Measurements from ENCODE around the gene NEK10. TPM values are rescaled to one million over a fixed set of nuclear protein-coding genes. Genes with fewer than 3 reads are reported as not detected.
"Not testable (repeated sequence)": the region's sequence is repeated elsewhere in the genome, so short reads cannot be mapped to it uniquely, and the experiment has no call there.

The NEK10 gene
- total RNA-seq, 2 experiments from 2014 or later, result 0.29 to 0.58 TPM

- H3K27ac Mint-ChIP-seq, result no peak overlapping the region
- CTCF ChIA-PET, result interaction anchor here (1.2 kb wide), 1 partner anchor 159 kb away, joined by 5 read pairs; no protein-coding TSS in a partner anchor
Observed at GRCh38 chr3:27293939-27294338, 75.2 kb downstream of the NEK10 start.

GRCh38 chr3:27290760-27291159, 78.4 kb downstream of the NEK10 start:
- ChIA-PET CTCF (interaction anchor here (1.2 kb wide), 1 partner anchor 13 kb away, joined by 3 read pairs; no protein-coding TSS in a partner anchor), POLR2A (no interaction called here)
- H3K27me3 Mint-ChIP-seq, result no peaks in the 10 kb centered on the region
- H3K9me3 Mint-ChIP-seq, result no peaks in the 10 kb centered on the region
- no peak for ATAC-seq
- no peak overlapping the region for H3K27ac Mint-ChIP-seq
- H3K36me3 Mint-ChIP-seq (ENCODE audit: low read depth), result no peaks in the 10 kb centered on the region
- no peaks in the 10 kb centered on the region for H3K4me1 Mint-ChIP-seq (ENCODE audit: low read depth)
- no peak overlapping the region for H3K4me3 Mint-ChIP-seq
- intact Hi-C loops (cut with micrococcal nuclease), result no loop called here
- no peak for DNase-seq
- no peak for TF ChIP-seq CTCF (IDR thresholded peaks at IDR 0.05)

More at GRCh38 chr3:27293939-27294338, 75.2 kb downstream of the NEK10 start:
- POLR2A ChIA-PET, result no interaction called here
- Mint-ChIP-seq H3K36me3 (ENCODE audit: low read depth) (no peaks in the 10 kb centered on the region), H3K27me3 (no peaks in the 10 kb centered on the region), H3K4me3 (no peak overlapping the region), H3K4me1 (ENCODE audit: low read depth) (no peaks in the 10 kb centered on the region), H3K9me3 (no peaks in the 10 kb centered on the region)
- intact Hi-C loops (cut with micrococcal nuclease), result no loop called here
- TF ChIP-seq CTCF (IDR thresholded peaks at IDR 0.05), result no peak
- ATAC-seq, result no peak
- DNase-seq, result no peak

GRCh38 chr3:27289769-27290413, 79.3 kb downstream of the NEK10 start:
- no peaks in the 10 kb centered on the region for H3K4me1 Mint-ChIP-seq (ENCODE audit: low read depth)
- no peak overlapping the region for H3K27ac Mint-ChIP-seq
- intact Hi-C loops (cut with micrococcal nuclease), result no loop called here
- no peak for TF ChIP-seq CTCF (IDR thresholded peaks at IDR 0.05)
- H3K9me3 Mint-ChIP-seq, result no peaks in the 10 kb centered on the region
- H3K4me3 Mint-ChIP-seq, result no peak overlapping the region
- ATAC-seq (no peak), DNase-seq (no peak)
- H3K27me3 Mint-ChIP-seq, result no peaks in the 10 kb centered on the region
- ChIA-PET CTCF (no interaction called here), POLR2A (no interaction called here)
- no peaks in the 10 kb centered on the region for H3K36me3 Mint-ChIP-seq (ENCODE audit: low read depth)

GRCh38 chr3:27287052-27287451, 82.1 kb downstream of the NEK10 start:
- Mint-ChIP-seq H3K27me3 (no peaks in the 10 kb centered on the region), H3K4me3 (no peak overlapping the region), H3K36me3 (ENCODE audit: low read depth) (no peaks in the 10 kb centered on the region), H3K27ac (no peak overlapping the region), H3K9me3 (no peaks in the 10 kb centered on the region), H3K4me1 (ENCODE audit: low read depth) (no peaks in the 10 kb centered on the region)
- intact Hi-C loops (cut with micrococcal nuclease), result no loop called here
- ChIA-PET CTCF (interaction anchor here (0.9 kb wide), 1 partner anchor 180 kb away, joined by 3 read pairs; no protein-coding TSS in a partner anchor), POLR2A (interaction anchor here (1.2 kb wide), 1 partner anchor 11 kb away, joined by 3 read pairs; no protein-coding TSS in a partner anchor)
- no peak for ATAC-seq
- no peak for TF ChIP-seq CTCF (IDR thresholded peaks at IDR 0.05)
- DNase-seq, result no peak

GRCh38 chr3:27286467-27286866, 82.7 kb downstream of the NEK10 start:
- ATAC-seq; H3K4me3 Mint-ChIP-seq; H3K4me1 Mint-ChIP-seq (ENCODE audit: low read depth); H3K27ac Mint-ChIP-seq; H3K27me3 Mint-ChIP-seq; POLR2A ChIA-PET; intact Hi-C loops (cut with micrococcal nuclease); H3K9me3 Mint-ChIP-seq; DNase-seq; H3K36me3 Mint-ChIP-seq (ENCODE audit: low read depth): not testable (repeated sequence)
- CTCF ChIA-PET, result interaction anchor here (0.9 kb wide), 1 partner anchor 181 kb away, joined by 3 read pairs; no protein-coding TSS in a partner anchor

All from activated CD8-positive, alpha-beta T cell treated with anti-CD3 and anti-CD28 coated beads for 36 hours (primary cell).